Fibroblast of skin of left quadriceps (primary cell): ENCODE results near the gene NME8.

Experiments used
- DNase-seq, 2 experiments: peaks; one replicate each; pipeline ENCODE4 v3.0.0-alpha.2; 2013; ENCODE audit warnings: low read depth in 2 of 2

NME8 gene

DNA sequence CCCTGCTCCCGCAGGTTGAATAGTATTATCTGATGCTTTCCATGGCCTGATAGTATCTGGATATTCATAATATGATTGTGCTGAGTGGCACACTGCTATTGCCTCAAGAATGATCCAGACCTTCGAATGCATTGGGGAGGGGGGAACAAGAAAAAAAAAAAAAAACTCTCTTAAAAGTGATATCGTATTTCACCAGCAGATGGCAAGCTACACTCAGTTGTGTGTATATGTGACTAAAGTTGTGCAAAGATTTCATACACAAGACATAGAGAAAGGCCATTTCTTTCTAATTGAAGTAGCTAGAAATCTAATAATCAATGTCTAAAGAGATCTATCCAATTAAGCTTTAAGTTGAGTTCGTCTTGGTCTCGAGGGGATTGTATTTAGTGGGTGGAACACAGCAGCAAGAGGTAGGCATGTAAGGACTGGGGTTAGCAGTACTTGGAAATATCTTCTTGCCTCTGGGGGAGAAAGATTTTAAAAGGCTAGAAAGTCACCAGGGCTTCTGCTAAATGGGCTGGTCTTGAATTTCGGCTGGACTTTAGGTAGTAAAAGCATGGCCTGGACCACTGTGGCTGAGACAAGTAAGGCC lies 52.9 kb downstream of the NME8 start:
- DNase-seq, result no peak

GRCh38 chr7:37901890-37902524 lies 53.6 kb downstream of the NME8 start:
- peak; percentile 38 to 43 for DNase-seq

- DNase-seq, result peak; percentile 39 to 55
These were observed 59.9 kb downstream of the NME8 start for GRCh38 chr7:37908221-37908788.

GRCh38 chr7:37912756-37913155 lies 64.4 kb downstream of the NME8 start:
- no peak for DNase-seq

- DNase-seq, result no peak
These were observed 67.0 kb downstream of the NME8 start for GRCh38 chr7:37915438-37915837.

DNA sequence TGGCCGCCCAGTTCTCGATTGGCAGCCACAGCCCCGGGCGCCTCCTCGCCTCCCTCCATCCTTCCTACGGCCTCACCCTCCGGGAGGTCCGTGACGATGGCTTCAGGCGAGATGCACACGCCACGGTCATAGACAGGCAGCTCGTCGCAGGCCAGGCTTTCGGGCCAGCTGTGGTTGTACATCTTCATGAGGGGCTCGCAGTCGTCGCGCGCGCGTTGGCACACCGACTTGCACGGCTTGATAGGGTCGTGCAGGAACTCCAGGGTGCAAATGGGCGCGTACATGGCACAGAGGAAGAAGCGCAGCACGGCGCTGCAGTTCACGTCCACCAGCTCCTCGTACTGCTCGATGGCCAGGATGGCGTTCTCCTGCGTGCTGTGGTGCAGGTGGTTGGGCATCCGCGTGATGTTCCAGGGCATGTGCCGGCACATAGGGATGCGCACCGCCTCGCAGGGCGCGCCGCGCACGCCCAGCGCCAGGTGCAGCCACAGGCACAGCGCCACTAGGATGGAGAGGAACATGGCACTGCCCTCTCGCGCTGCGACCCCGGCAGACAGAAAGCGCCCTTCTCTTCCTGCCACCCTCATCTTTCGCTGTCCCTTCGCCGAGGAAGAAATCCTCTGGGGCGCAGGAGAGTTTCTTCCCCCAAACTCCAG lies 67.7 kb downstream of the NME8 start:
- no peak for DNase-seq

GRCh38 chr7:37916673-37917660 lies 68.6 kb downstream of the NME8 start, which contains the start of gene SFRP4:
SFRP4 (minus strand) TSS chr7:37916817; CDS start chr7:37916537, 280 bp downstream.
- DNase-seq, result no peak

GRCh38 chr7:37918526-37918925 lies 70.1 kb downstream of the NME8 start:
- DNase-seq, result no peak

GRCh38 chr7:37920305-37920848 lies 72.0 kb downstream of the NME8 start, which contains the start of gene EPDR1:
EPDR1 (plus strand) TSS chr7:37920640; CDS start chr7:37920940, 300 bp downstream.
- DNase-seq, result no peak

- no peak for DNase-seq
These were observed 72.7 kb downstream of the NME8 start for GRCh38 chr7:37920849-37921805.

- no peak for DNase-seq
These were observed 73.5 kb downstream of the NME8 start for GRCh38 chr7:37921876-37922275.

DNA sequence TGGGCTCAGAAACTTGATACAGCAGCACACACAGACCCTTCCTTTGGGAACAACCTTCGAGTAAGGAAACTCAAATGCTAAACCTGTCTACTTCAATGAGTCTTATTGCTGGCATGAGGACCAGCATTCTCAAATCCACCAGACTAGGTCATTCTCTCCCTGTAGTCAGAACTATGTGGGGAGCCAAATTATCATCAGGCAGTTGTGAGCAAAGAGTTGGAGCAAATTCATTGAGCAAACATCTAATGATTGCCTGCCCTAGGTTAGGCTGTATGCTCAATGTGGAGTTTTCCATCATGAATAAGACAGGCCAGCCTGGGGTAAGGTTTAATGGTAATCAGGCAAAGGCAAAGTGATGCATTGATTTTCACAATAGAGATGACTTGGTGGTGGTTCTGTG lies 75.6 kb downstream of the NME8 start:
- DNase-seq, result no peak

DNA sequence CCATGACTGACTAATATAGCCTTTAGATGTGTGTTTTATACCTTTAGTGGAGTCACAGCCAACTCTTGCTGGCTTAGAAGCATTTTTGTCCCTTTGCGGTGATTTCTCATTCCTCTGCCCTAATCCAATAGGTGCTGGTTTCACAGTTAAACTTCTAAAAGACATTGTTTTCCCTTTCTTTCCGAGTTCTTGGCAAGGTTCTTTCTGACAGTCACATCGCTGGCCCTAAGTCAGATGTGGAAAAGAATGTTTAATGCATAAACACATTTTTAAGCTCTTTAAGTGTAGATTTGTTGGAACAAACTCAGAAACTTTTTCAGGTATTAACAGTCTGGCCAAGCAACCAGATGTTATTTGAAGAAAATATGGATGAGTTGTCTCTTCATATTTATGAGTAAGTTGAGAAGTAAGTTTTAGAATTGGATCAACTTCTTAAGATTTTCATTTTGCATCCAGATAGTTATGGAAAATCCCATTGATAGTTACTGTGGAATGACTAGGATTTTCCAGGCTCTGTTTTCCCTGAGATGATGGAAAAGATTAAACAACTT lies 76.2 kb downstream of the NME8 start:
- no peak for DNase-seq

DNA sequence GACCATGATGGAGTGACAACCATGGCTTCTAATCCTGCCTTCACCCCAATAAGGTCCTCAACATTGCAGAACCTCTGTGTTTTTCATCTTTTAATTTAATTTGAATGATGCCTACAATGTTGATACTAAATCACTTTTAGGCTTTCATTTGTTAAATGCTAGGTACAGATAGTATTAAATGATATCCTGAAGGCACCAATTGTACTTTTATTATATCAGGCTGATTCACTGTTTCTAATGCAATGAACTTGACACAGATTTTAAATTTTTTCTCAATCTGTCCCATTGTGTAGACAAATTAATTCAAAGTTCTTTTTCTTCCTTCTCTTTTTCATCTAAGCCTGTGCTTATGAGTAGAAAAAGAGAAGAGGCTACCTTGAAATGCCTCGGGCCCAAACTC lies 77.2 kb downstream of the NME8 start:
- no peak for DNase-seq

GRCh38 chr7:37927773-37928444 lies 79.5 kb downstream of the NME8 start:
- peak in 1 of 2 experiments; percentile 16 for DNase-seq

GRCh38 chr7:37928878-37929277 lies 80.5 kb downstream of the NME8 start:
- DNase-seq, result no peak

- DNase-seq, result no peak
These were observed 82.0 kb downstream of the NME8 start for GRCh38 chr7:37930226-37930948.

DNA sequence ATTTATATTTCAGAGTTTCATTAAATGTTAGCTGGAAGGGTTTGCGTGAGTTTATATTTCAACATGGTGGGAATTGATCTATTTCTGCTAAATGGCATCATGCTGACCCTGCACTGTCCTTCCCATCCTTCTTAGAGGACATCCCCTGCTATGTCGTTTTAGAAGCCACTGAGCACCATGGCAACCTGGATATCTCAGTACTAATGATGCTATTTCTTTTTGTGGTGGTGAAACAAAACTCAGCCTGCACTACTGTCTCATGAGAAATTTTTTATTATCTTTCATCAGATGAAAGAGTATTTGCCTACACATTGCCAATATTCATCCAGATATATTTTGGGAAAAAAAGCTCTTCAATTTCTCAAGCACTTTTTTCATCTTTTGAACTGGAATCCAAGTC lies 84.1 kb downstream of the NME8 start:
- DNase-seq, result no peak
